ENCODE data around the gene GUSB. TPM values are rescaled to one million over a fixed set of nuclear protein-coding genes. Genes with fewer than 3 reads are reported as not detected.
"Not testable (repeated sequence)": the region's sequence is repeated elsewhere in the genome, so short reads cannot be mapped to it uniquely, and the experiment has no call there.

Gene GUSB
- total RNA-seq, 1 experiment from 2014 or later = 62.0 TPM

DNA sequence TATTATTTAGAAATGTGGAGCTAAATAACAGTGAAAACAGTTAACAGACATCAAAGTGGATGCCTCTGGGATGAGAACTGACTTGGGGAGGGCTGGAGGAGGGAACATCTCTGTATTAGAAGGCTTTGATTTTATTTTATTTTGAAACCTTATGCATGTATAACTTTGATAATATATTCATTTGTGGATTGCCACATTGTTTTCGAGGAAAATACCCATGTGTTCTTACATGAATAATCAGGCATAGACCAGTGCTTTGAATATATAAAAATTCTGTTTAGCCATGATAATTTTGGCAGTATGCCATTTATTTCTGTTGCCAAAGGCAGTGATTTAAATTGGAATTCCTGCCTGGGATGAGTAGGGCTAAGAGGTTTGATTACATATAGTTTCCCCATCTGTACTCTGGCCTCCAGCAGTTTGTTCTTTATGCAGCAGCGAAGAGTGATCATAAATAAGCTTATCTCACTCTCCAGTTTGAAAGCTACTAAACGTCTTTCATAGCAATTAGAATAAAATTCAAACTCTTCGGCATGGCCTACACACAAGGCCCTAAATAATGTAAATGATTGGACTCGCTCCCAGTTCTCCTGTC, 18.9 kb upstream of the GUSB start:
- H3K27ac ChIP-seq (ENCODE audit: insufficient read length, low read depth, low read length); H3K23me2 ChIP-seq (ENCODE audit: insufficient read length, low read depth, low read length, poor library complexity, severe bottlenecking); H3K4me2 ChIP-seq (ENCODE audit: insufficient read depth, insufficient read length, low read length); H3K79me1 ChIP-seq (ENCODE audit: insufficient read depth, low read depth, low read length, poor library complexity, severe bottlenecking); H4K91ac ChIP-seq (ENCODE audit: insufficient read length, low read depth, low read length); H3K14ac ChIP-seq (ENCODE audit: insufficient read depth, low read length); H4K8ac ChIP-seq (replicated peaks; ENCODE audit: insufficient read length, low read depth, low read length); H3K27me3 Mint-ChIP-seq (ENCODE audit: low read depth); DNase-seq; H3K36me3 Mint-ChIP-seq (ENCODE audit: insufficient read depth in 1 of 3, low read depth in 3 of 3); H2BK120ac ChIP-seq (ENCODE audit: low read depth, low read length, poor library complexity, severe bottlenecking); H3K4me3 Mint-ChIP-seq; H3K4ac ChIP-seq (ENCODE audit: low read depth, low read length); H2AK5ac ChIP-seq (ENCODE audit: insufficient read length, low read length); H3K4me1 Mint-ChIP-seq; H4K5ac ChIP-seq (ENCODE audit: insufficient read length, low read depth, low read length); H3K9ac ChIP-seq (ENCODE audit: extremely low read depth, insufficient read length, low read length); H3K27ac Mint-ChIP-seq; H3K9me3 ChIP-seq (ENCODE audit: control insufficient read depth, low read depth, low read length); H3T11ph ChIP-seq (ENCODE audit: low read length); H3K27me3 ChIP-seq (ENCODE audit: insufficient read depth, low read length); H2BK12ac ChIP-seq (ENCODE audit: insufficient read length, low read depth, low read length); H2BK5ac ChIP-seq (ENCODE audit: insufficient read length, low read length); H3K79me2 ChIP-seq (ENCODE audit: insufficient read depth, low read length); H2AFZ ChIP-seq (ENCODE audit: low read length); H2BK15ac ChIP-seq (ENCODE audit: low read depth, low read length); H3K23ac ChIP-seq (ENCODE audit: insufficient read length, low read depth, low read length); H3K18ac ChIP-seq (ENCODE audit: insufficient read length, low read depth, low read length); H3K56ac ChIP-seq (ENCODE audit: insufficient read length, low read depth, low read length); H3K9me3 Mint-ChIP-seq; H4K20me1 ChIP-seq (ENCODE audit: control insufficient read depth, insufficient read depth, insufficient read length); H2BK20ac ChIP-seq (ENCODE audit: low read depth, low read length, poor library complexity, severe bottlenecking); H3K4me1 ChIP-seq (ENCODE audit: insufficient read depth, low read length): not testable (repeated sequence)
- no CpG with 5 or more reads among the region's 5 CpGs for WGBS (ENCODE audit: extremely low coverage, insufficient read length, low lambda C conversion rate)

DNA sequence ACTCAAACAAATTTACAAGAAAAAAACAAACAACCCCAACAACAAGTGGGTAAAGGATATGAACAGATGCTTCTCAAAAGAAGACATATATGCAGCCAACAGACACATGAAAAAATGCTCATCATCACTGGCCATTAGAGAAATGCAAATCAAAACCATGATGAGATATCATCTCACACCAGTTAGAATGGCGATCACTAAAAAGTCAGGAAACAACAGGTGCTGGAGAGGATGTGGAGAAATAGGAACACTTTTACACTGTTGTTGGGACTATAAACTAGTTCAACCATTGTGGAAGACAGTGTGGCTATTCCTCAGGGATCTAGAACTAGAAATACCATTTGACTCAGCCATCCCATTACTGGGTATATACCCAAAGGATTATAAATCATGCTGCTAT, 13.0 kb upstream of the GUSB start:
- not testable (repeated sequence) for H3K56ac ChIP-seq (ENCODE audit: insufficient read length, low read depth, low read length); H3K27me3 Mint-ChIP-seq (ENCODE audit: low read depth); H4K20me1 ChIP-seq (ENCODE audit: control insufficient read depth, insufficient read depth, insufficient read length); H2BK12ac ChIP-seq (ENCODE audit: insufficient read length, low read depth, low read length); H3K4me1 Mint-ChIP-seq; H3K4me1 ChIP-seq (ENCODE audit: insufficient read depth, low read length); H3K23ac ChIP-seq (ENCODE audit: insufficient read length, low read depth, low read length); H2BK120ac ChIP-seq (ENCODE audit: low read depth, low read length, poor library complexity, severe bottlenecking); H3K9me3 Mint-ChIP-seq; H2BK15ac ChIP-seq (ENCODE audit: low read depth, low read length); H2AK5ac ChIP-seq (ENCODE audit: insufficient read length, low read length); H3K14ac ChIP-seq (ENCODE audit: insufficient read depth, low read length); H4K5ac ChIP-seq (ENCODE audit: insufficient read length, low read depth, low read length); H3K79me1 ChIP-seq (ENCODE audit: insufficient read depth, low read depth, low read length, poor library complexity, severe bottlenecking); H4K91ac ChIP-seq (ENCODE audit: insufficient read length, low read depth, low read length); H2BK20ac ChIP-seq (ENCODE audit: low read depth, low read length, poor library complexity, severe bottlenecking); H3K36me3 Mint-ChIP-seq (ENCODE audit: insufficient read depth in 1 of 3, low read depth in 3 of 3); H3K27ac Mint-ChIP-seq; H3K4me2 ChIP-seq (ENCODE audit: insufficient read depth, insufficient read length, low read length); H4K8ac ChIP-seq (replicated peaks; ENCODE audit: insufficient read length, low read depth, low read length); H3K9ac ChIP-seq (ENCODE audit: extremely low read depth, insufficient read length, low read length); H3K18ac ChIP-seq (ENCODE audit: insufficient read length, low read depth, low read length); H3K4ac ChIP-seq (ENCODE audit: low read depth, low read length); DNase-seq; H3K27ac ChIP-seq (ENCODE audit: insufficient read length, low read depth, low read length); H3K4me3 Mint-ChIP-seq; H2BK5ac ChIP-seq (ENCODE audit: insufficient read length, low read length); H3K79me2 ChIP-seq (ENCODE audit: insufficient read depth, low read length); H3K27me3 ChIP-seq (ENCODE audit: insufficient read depth, low read length); H3K9me3 ChIP-seq (ENCODE audit: control insufficient read depth, low read depth, low read length); H3K23me2 ChIP-seq (ENCODE audit: insufficient read length, low read depth, low read length, poor library complexity, severe bottlenecking); H2AFZ ChIP-seq (ENCODE audit: low read length); H3T11ph ChIP-seq (ENCODE audit: low read length)
- whole genome bisulfite sequencing (ENCODE audit: extremely low coverage, insufficient read length, low lambda C conversion rate) = no CpG with 5 or more reads among the region's 1 CpG
